Tibial nerve (tissue), 3 donors: ENCODE results near the gene CLEC4F.

ENCODE experiments used
- EP300 ChIP-seq, 2 donors: sonication (generic); formaldehyde crosslinking; IDR thresholded peaks; one replicate each; pipeline ENCODE4 v1.6.1; 2017; ENCODE audit warnings: antibody characterized with exemption in 2 of 2, mild to moderate bottlenecking in 1 of 2
- POLR2A ChIP-seq, 2 donors: fragments of 450-650 bp; IDR thresholded peaks; one replicate each; pipeline ENCODE4 v1.6.1; 2017; ENCODE audit warnings: antibody characterized with exemption in 2 of 2, mild to moderate bottlenecking in 2 of 2, moderate library complexity in 2 of 2

- TF ChIP-seq POLR2A (IDR thresholded peaks at IDR 0.05) (no peak), EP300 (IDR thresholded peaks at IDR 0.05) (no peak)
These were observed 45.3 kb downstream of the CLEC4F start for GRCh38 chr2:70775141-70775540.
